RWPE2 (cell line): ENCODE results near the gene GANC.

ENCODE experiments used
- ATAC-seq: fragments of 200-7000 bp; cut with Tn5 transposase; 3 replicates; pipeline ENCODE4 v1.9.1; 2021; ENCODE audit warnings: low read depth
- DNase-seq: peaks from one replicate; pipeline ENCODE4 v3.0.0-alpha.2; 2020; ENCODE audit warnings: low spot score
- H3K27ac ChIP-seq: fragments of 450-650 bp; 2 replicates; pipeline ENCODE4 v1.5.1; 2017; ENCODE audit warnings: mild to moderate bottlenecking; ENCODE audit not compliant: poor library complexity, severe bottlenecking
- H3K27me3 ChIP-seq: fragments of 250-450 bp; sonication (Bioruptor Pico); 2 replicates; pipeline ENCODE4 v1.5.1; 2021; ENCODE audit warnings: mild to moderate bottlenecking, moderate library complexity; ENCODE audit not compliant: insufficient read depth, poor library complexity, severe bottlenecking
- H3K36me3 ChIP-seq: fragments of 250-450 bp; sonication (Bioruptor Pico); 2 replicates; pipeline ENCODE4 v1.5.1; 2020; ENCODE audit warnings: low read depth, mild to moderate bottlenecking, moderate library complexity
- H3K4me1 ChIP-seq: fragments of 250-450 bp; sonication (Bioruptor Pico); 2 replicates; pipeline ENCODE4 v1.5.1; 2021; ENCODE audit warnings: mild to moderate bottlenecking, moderate library complexity; ENCODE audit not compliant: insufficient read depth, poor library complexity, severe bottlenecking
- H3K4me3 ChIP-seq: fragments of 250-450 bp; sonication (Bioruptor Pico); 2 replicates; pipeline ENCODE4 v1.5.1; 2021; ENCODE audit warnings: mild to moderate bottlenecking, moderate library complexity; ENCODE audit not compliant: severe bottlenecking
- H3K9me3 ChIP-seq: fragments of 250-450 bp; sonication (Bioruptor Pico); 2 replicates; pipeline ENCODE4 v1.5.1; 2021; ENCODE audit warnings: mild to moderate bottlenecking, moderate library complexity; ENCODE audit not compliant: severe bottlenecking
- CTCF ChIP-seq: fragments of 450-650 bp; IDR thresholded peaks from one replicate; pipeline ENCODE4 v1.5.1; 2017; ENCODE audit warnings: mild to moderate bottlenecking, moderate library complexity; ENCODE audit not compliant: poor library complexity, severe bottlenecking

The GANC gene

GRCh38 chr15:42368096-42368495 lies 95.1 kb downstream of the GANC start:
- Histone ChIP-seq H3K4me3 (no peak overlapping the region), H3K27ac (no peak overlapping the region), H3K36me3 (no peaks in the 10 kb centered on the region), H3K9me3 (no peaks in the 10 kb centered on the region), H3K27me3 (no peaks in the 10 kb centered on the region), H3K4me1 (peaks cover 4% of the 10 kb centered on the region)
- ATAC-seq = no peak
- TF ChIP-seq CTCF = no peak
- DNase-seq = no peak

DNA sequence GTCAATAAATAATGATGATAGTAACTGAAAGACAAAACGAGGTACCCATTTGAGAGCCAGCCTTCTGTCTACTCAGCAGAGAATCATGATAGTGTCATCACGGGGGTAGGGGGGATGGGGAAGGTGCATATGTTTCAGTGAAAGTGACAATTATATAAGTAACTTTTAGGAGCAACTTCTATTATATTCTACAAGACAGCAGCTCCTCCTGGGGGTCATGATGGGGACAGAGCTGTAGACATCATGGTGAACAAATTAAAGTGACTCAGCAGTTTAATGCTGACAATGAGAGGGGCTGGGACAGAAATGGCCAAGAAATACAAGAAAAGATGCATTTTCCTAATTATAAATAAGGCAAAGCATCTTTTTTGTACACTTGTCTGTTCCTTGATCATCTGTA lies 98.1 kb downstream of the GANC start:
- no peak for DNase-seq
- no peak overlapping the region for H3K27ac ChIP-seq

DNA sequence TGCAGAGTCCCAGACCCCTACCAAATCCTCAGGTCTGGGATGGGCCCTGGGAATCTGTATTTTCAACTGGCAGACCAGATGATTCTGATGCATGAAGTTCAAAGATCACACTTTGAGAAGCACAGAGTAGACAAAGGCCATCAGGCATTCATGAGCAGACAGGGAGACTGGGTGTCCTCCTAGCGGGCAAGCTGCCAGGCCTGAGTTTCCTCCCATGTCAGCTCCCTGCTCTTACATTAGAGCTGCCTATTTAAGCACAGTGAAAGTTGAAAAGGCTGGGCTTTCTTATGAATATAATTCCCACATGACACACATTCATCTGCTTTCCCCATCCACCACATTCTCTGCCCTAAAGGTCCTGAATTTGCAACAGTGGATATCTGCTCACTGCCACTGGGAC lies 100.3 kb downstream of the GANC start:
- ATAC-seq (no peak), DNase-seq (no peak)
- TF ChIP-seq CTCF = no peak
- H3K36me3 ChIP-seq = no peaks in the 10 kb centered on the region
- H3K27me3 ChIP-seq = no peaks in the 10 kb centered on the region
- no peak overlapping the region for H3K27ac ChIP-seq
- H3K4me3 ChIP-seq = no peak overlapping the region
- no peaks in the 10 kb centered on the region for H3K9me3 ChIP-seq
- H3K4me1 ChIP-seq = no peaks in the 10 kb centered on the region

More for the DNA sequence above, 98.1 kb downstream of the GANC start:
- ATAC-seq = peak; percentile 37; the same call in 1 of the 3 replicates
- Histone ChIP-seq H3K36me3 (no peaks in the 10 kb centered on the region), H3K4me3 (no peak overlapping the region), H3K9me3 (no peaks in the 10 kb centered on the region), H3K27me3 (no peaks in the 10 kb centered on the region), H3K4me1 (no peaks in the 10 kb centered on the region)
- peak; percentile 23 for TF ChIP-seq CTCF

GRCh38 chr15:42373936-42374335 lies 100.9 kb downstream of the GANC start:
- no peak for TF ChIP-seq CTCF
- no peak for DNase-seq
- Histone ChIP-seq H3K27ac (no peak overlapping the region), H3K4me3 (no peak overlapping the region), H3K4me1 (no peaks in the 10 kb centered on the region), H3K9me3 (no peaks in the 10 kb centered on the region), H3K36me3 (no peaks in the 10 kb centered on the region), H3K27me3 (no peaks in the 10 kb centered on the region)
- ATAC-seq = no peak

DNA sequence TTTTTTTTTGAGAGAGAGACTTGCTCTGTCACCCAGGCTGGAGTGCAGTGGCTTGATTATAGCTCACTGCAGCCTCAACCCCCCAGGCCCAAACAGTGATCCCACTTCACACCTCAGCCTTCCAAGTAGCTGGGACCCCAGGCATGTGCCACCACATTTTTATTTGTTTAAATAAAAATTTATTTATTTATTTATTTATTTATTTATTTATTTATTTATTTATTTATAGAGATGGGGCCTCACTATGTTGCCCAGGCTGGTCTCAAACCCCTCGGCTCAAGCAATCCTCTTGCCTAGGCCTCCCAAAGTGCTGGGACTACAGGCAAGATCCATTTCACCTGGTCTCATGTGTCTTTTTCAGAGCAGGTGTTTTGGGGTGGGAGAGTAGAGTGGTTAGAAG lies 101.8 kb downstream of the GANC start:
- no peak for ATAC-seq
- H3K4me1 ChIP-seq = no peaks in the 10 kb centered on the region
- DNase-seq = no peak
- H3K9me3 ChIP-seq = no peaks in the 10 kb centered on the region
- H3K36me3 ChIP-seq = no peaks in the 10 kb centered on the region
- H3K27ac ChIP-seq = no peak overlapping the region
- H3K4me3 ChIP-seq = no peak overlapping the region
- no peak for TF ChIP-seq CTCF
- no peaks in the 10 kb centered on the region for H3K27me3 ChIP-seq
